Transverse colon (tissue), 4 donors: Measurements from ENCODE around the gene LRRC45. TPM values are rescaled to one million over a fixed set of nuclear protein-coding genes. Genes with fewer than 3 reads are reported as not detected.

ENCODE experiments used
- DNase-seq: peaks from one replicate; pipeline ENCODE4 v3.0.0-alpha.2; 2019
- H3K27ac ChIP-seq, 4 donors: fragments of 200-600 bp; sonication (generic); 2 replicates each; pipeline ENCODE4 v1.5.1; 2016 to 2018; ENCODE audit warnings: inconsistent platforms in 4 of 4
- H3K27me3 ChIP-seq: fragments of 200-600 bp; sonication (generic); 2 replicates; pipeline ENCODE4 v1.5.1; 2017; ENCODE audit warnings: inconsistent platforms
- H3K36me3 ChIP-seq, 4 donors: fragments of 200-600 bp; sonication (generic); 2 replicates each; pipeline ENCODE4 v1.5.1; 2017 to 2019; ENCODE audit warnings: inconsistent platforms in 4 of 4
- H3K4me1 ChIP-seq, 4 donors: fragments of 200-600 bp; sonication (generic); 2 replicates each; pipeline ENCODE4 v1.5.1; 2017 to 2020; ENCODE audit warnings: inconsistent platforms in 4 of 4
- H3K4me3 ChIP-seq, 4 donors: fragments of 200-600 bp; sonication (generic); 1 replicate in 1 of 4; 2 replicates in 3 of 4; pipeline versions ENCODE4 v1.5.1 to v1.6.1; 2017 to 2019; ENCODE audit warnings: inconsistent platforms in 4 of 4
- H3K9me3 ChIP-seq, 2 donors: fragments of 200-600 bp; sonication (generic); 2 replicates each; pipeline ENCODE4 v1.5.1; 2017 to 2019; ENCODE audit warnings: inconsistent platforms in 2 of 2
- EP300 ChIP-seq: sonication (generic); formaldehyde crosslinking; IDR thresholded peaks from one replicate; pipeline ENCODE4 v1.6.1; 2017; ENCODE audit warnings: antibody characterized with exemption, low read depth
- POLR2A ChIP-seq: fragments of 450-650 bp; IDR thresholded peaks from one replicate; pipeline ENCODE4 v1.6.1; 2016; ENCODE audit warnings: antibody characterized with exemption, mild to moderate bottlenecking, moderate library complexity
- POLR2AphosphoS5 ChIP-seq, 3 donors: sonication (generic); formaldehyde crosslinking; IDR thresholded peaks; one replicate each; pipeline ENCODE4 v1.6.1; 2016; ENCODE audit warnings: antibody characterized with exemption in 3 of 3
- WGBS, 2 donors: methylation state at CpG; one replicate each; pipeline ENCODE4 v1.1.5; 2018; ENCODE audit warnings: low coverage in 1 of 2; 5-methylcytosine and 5-hydroxymethylcytosine counted together
- in situ Hi-C, 4 donors: fragments of 200-750 bp; cut with MboI; loops; one replicate each; pipeline versions ENCODE4 v1.15.0 to v1.15.1; 2017; ENCODE audit warnings: low sequenced_read_pairs in 3 of 4, low pct_ligation_motif_present in 1 of 4, low pct_unique_long_range_greater_than_20kb in 1 of 4
- intact Hi-C: fragments of 100-400 bp; cut with DNase I; formaldehyde crosslinking; loops from one replicate; pipeline ENCODE4 v1.15.1; 2023; ENCODE audit warnings: low total_unique reads
- total RNA-seq, 4 donors: library from RNA; depleted of rRNA; stranded (reverse); fragments of >200 nt; gene quantifications; one replicate each; pipeline ENCODE4 v1.1.0, GENCODE V29; 2016
- TF ChIP-seq, protein P1 (sequence below), 5 experiments: fragments of 200-600 bp in 3 of 5; fragments of 450-650 bp in 2 of 5; sonication (generic) in 3 of 5; IDR thresholded peaks; 1 replicate in 2 of 5; 2 replicates in 3 of 5; pipeline ENCODE4 v1.5.1; 2016 to 2017; ENCODE audit warnings: antibody characterized with exemption in 5 of 5, inconsistent platforms in 3 of 5, mild to moderate bottlenecking in 2 of 5, moderate library complexity in 1 of 5

Gene LRRC45
- total RNA-seq = 10 to 100 TPM; 12.7 to 40.6 (median 23.5) TPM

DNA sequence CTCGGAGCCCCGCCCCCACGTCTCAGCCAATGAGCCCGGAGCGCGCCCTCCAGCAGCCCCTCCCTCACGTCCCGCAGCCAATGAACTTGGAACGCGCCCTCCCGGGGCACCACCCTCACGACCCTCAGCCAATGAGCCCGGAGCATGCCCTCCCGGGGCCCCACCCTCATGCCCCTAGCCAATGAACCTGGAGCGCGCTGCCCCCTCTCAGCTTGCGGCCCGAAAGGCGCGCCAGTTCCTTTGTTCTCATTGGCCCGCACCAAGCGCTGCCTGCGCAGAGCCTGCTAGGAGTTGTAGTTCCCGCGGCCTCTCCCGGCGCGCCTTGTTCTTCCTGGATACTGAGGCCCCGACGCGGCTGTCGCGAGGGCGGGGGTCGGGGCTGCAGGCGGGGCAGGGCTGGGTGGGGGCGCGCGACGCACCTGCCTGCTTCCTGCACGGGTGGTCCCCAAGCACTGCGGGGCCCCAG lies at the start of gene LRRC45:
Gene LRRC45, plus strand, starts transcription at position 325 of the 466 bp plus-strand sequence. CDS start 339 bp downstream, outside the sequence.
- Histone ChIP-seq H3K4me1 (peaks cover 20 to 42% (median 34%) of the 10 kb centered on the region in 4 donors), H3K27ac (peak within 1 kb of the TSS; percentile 82 to 89 (median 84)), H3K36me3 (no peaks in the 10 kb centered on the region), H3K9me3 (no peaks in the 10 kb centered on the region), H3K4me3 (peak within 1 kb of the TSS; percentile 69 to 95 (median 84)), H3K27me3 (no peaks in the 10 kb centered on the region)
- TF ChIP-seq POLR2A (no peak), POLR2AphosphoS5 (IDR thresholded peaks at IDR 0.05) (peak in 1 of 3 donors; percentile 8)
- peak; percentile 100 for DNase-seq
- 0% methylated on average over 13 of the region's 42 CpGs; no CpG with 5 or more reads in 1 of the 2 donors for WGBS, 2 donors
- intact Hi-C loops (no loop called here), in situ Hi-C loops (no loop called here)

DNA sequence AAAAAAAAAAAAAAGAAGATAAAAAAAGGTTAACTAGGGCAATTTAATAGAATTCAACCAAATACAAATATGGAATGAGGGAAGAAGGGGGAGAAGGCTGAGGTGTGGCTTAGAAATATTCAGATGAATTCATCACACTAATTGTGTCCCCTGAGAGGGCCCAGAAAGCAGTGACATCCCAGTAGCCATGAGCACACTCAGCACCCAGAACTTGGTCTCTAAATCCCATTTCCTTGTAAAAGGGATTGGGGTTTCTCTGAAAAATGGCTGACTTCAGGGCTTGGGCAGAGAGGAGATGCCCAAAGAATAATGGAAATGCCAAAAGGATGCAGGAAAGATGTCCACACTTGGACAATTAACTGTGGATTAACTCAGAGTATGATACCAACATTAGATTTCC lies 49.7 kb upstream of the LRRC45 start:
- Histone ChIP-seq H3K27ac (no peak overlapping the region), H3K4me1 (peaks cover under 1 to 17% (median 14%) of the 10 kb centered on the region in 4 donors), H3K27me3 (peaks cover 3% of the 10 kb centered on the region), H3K4me3 (no peak overlapping the region), H3K36me3 (no peaks in the 10 kb centered on the region), H3K9me3 (no peaks in the 10 kb centered on the region)
- intact Hi-C loops (no loop called here), in situ Hi-C loops (loop anchor here in 1 of 4 donors (25.0 kb wide), 1 partner anchor 189 kb away; no protein-coding TSS in a partner anchor)
- no peak for DNase-seq
- TF ChIP-seq POLR2AphosphoS5 (IDR thresholded peaks at IDR 0.05) = no peak
- TF ChIP-seq EP300 = no peak
- TF ChIP-seq, protein P1, sequence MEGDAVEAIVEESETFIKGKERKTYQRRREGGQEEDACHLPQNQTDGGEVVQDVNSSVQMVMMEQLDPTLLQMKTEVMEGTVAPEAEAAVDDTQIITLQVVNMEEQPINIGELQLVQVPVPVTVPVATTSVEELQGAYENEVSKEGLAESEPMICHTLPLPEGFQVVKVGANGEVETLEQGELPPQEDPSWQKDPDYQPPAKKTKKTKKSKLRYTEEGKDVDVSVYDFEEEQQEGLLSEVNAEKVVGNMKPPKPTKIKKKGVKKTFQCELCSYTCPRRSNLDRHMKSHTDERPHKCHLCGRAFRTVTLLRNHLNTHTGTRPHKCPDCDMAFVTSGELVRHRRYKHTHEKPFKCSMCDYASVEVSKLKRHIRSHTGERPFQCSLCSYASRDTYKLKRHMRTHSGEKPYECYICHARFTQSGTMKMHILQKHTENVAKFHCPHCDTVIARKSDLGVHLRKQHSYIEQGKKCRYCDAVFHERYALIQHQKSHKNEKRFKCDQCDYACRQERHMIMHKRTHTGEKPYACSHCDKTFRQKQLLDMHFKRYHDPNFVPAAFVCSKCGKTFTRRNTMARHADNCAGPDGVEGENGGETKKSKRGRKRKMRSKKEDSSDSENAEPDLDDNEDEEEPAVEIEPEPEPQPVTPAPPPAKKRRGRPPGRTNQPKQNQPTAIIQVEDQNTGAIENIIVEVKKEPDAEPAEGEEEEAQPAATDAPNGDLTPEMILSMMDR (IDR thresholded peaks at IDR 0.05) = no peak
- no peak for TF ChIP-seq POLR2A

DNA sequence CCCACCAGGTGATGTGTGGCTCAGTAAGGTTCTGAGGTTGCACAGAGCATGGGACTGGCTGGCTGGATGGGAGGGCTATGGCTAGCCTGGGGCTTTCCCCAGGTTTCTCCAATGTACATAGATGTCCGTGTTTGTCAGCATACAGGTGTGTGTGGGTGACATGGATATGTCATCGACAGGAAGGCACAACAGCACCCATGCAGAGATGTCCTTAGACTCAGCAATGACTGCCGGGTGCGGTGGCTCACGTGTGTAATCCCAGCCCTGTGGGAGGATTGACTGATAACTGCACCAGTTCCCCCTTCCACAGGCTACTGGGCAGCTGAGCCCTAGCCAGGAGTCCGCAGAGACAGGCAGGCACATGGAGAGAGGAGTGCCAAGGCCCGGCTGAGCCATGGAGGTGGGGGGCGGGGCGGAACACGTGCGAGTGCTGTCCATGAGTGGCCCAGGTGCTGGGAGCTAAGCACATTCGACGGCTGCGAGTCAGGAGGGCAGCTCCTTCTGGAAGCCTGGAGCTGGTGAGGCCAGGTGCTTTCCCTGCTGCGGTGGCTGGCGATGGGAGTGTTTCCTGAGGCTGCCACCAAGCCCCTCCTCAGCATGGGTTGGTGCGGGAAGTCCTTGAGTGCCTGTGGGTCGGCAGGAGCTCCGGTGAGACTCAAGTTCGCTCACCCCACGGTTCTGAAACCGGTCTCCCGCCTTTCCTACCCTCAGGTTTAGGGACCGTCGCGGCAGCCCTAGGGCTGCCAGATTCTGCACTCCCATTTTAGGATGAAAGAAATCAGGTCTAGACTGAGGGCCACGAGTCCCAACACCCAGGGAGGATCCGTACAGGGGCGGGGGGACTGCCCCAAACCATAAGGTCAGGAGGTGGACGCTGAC lies 46.5 kb upstream of the LRRC45 start:
- DNase-seq = peak; percentile 49
- peak overlapping the region; percentile 84 to 97 (median 94) for H3K27ac ChIP-seq
- intact Hi-C loops = no loop called here
- peak overlapping the region; percentile 63 to 99 (median 78) for H3K4me3 ChIP-seq
- H3K27me3 ChIP-seq = no peaks in the 10 kb centered on the region
- WGBS, 2 donors = 26% methylated on average over 30 of the region's 30 CpGs; no CpG with 5 or more reads in 1 of the 2 donors
- in situ Hi-C loops = no loop called here
- TF ChIP-seq, protein P1 (IDR thresholded peaks at IDR 0.05) = no peak
- H3K36me3 ChIP-seq = no peaks in the 10 kb centered on the region
- peaks cover 0 to 19% (median 13%) of the 10 kb centered on the region in 4 donors for H3K4me1 ChIP-seq
- H3K9me3 ChIP-seq = no peaks in the 10 kb centered on the region

DNA sequence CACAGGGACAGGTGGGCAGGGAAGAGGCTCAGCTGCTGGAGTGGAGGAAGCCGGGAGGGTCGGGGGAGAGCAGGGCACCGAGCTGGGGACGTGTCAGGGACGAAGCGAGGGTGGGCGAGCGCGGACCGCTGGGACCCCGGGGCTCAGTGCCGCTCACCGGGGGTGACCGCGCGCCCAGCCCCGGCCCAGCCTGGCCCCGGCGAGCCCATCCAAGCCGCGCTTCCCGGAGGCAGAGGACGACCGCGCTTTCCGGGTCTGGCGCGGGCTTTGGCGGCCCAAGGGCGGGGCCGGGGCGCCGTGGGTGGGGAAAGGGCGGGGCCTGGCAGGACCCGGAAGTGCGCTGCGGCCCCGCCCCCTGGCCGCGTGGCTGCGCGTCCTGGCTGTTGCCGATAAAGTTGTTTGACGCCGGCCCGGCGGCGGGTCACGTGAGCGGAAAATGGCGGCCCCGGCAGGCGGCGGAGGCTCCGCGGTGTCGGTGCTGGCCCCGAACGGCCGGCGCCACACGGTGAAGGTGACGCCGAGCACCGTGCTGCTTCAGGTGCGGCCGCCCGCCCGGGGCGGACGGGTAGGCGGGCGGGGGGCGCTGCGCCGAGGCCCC lies 45.8 kb upstream of the LRRC45 start, which contains the start of gene ASPSCR1:
Gene ASPSCR1, plus strand, starts transcription at position 419 of the 598 bp plus-strand sequence. Its CDS starts 18 bp downstream, at position 437.
- DNase-seq = peak; percentile 94
- Histone ChIP-seq H3K4me3 (peak within 1 kb of the TSS; percentile 72 to 99 (median 78)), H3K27ac (peak within 1 kb of the TSS; percentile 84 to 97 (median 94)), H3K27me3 (no peaks in the 10 kb centered on the region), H3K4me1 (peaks cover 0 to 19% (median 13%) of the 10 kb centered on the region in 4 donors), H3K36me3 (no peaks in the 10 kb centered on the region), H3K9me3 (no peaks in the 10 kb centered on the region)
- intact Hi-C loops (no loop called here), in situ Hi-C loops (no loop called here)
- 0% methylated on average over 30 of the region's 76 CpGs; no CpG with 5 or more reads in 1 of the 2 donors for WGBS, 2 donors
- no peak for TF ChIP-seq EP300
- TF ChIP-seq, protein P1 (IDR thresholded peaks at IDR 0.05) = no peak
- peak; percentile 77 for TF ChIP-seq POLR2A
- TF ChIP-seq POLR2AphosphoS5 (IDR thresholded peaks at IDR 0.05) = peak; percentile 73 to 90 (median 88)
